Smooth muscle cell (in vitro differentiated cells): Measurements from ENCODE around the gene MUC5B. TPM values are rescaled to one million over a fixed set of nuclear protein-coding genes. Genes with fewer than 3 reads are reported as not detected.
A peak's percentile ranks its signal among the peaks of the same experiment; 100 is the strongest.

Experiments
- DNase-seq: peaks from one replicate; lab custom pipeline; 2025; ENCODE audit not compliant: unreplicated experiment; lab: John Stamatoyannopoulos, UW
- H2AFZ ChIP-seq: fragments of 200-600 bp; sonication (generic); 2 replicates; pipeline ENCODE4 v1.6.0; 2016; ENCODE audit warnings: antibody characterized with exemption, low read depth, mild to moderate bottlenecking
- H3F3A ChIP-seq: fragments of 200-600 bp; sonication (generic); 2 replicates; pipeline ENCODE4 v1.6.0; 2017; ENCODE audit warnings: antibody characterized with exemption, low read depth
- H3K27ac ChIP-seq: fragments of 200-600 bp; sonication (generic); 2 replicates; pipeline ENCODE4 v1.5.1; 2016; ENCODE audit warnings: low read depth, mild to moderate bottlenecking
- H3K27me3 ChIP-seq: fragments of 200-600 bp; sonication (generic); 2 replicates; pipeline ENCODE4 v1.6.1; 2016; ENCODE audit warnings: low read depth, mild to moderate bottlenecking
- H3K36me3 ChIP-seq: fragments of 200-600 bp; sonication (generic); 2 replicates; pipeline ENCODE4 v1.5.1; 2016; ENCODE audit warnings: low read depth
- H3K4me1 ChIP-seq: fragments of 200-600 bp; sonication (generic); 2 replicates; pipeline ENCODE4 v1.5.1; 2016; ENCODE audit warnings: low read depth
- H3K4me2 ChIP-seq: fragments of 200-600 bp; sonication (generic); 2 replicates; pipeline ENCODE4 v1.6.0; 2016; ENCODE audit warnings: mild to moderate bottlenecking
- H3K4me3 ChIP-seq: fragments of 200-600 bp; sonication (generic); 2 replicates; pipeline ENCODE4 v1.5.1; 2016; ENCODE audit warnings: mild to moderate bottlenecking
- H3K79me2 ChIP-seq: fragments of 200-600 bp; sonication (generic); 2 replicates; pipeline ENCODE4 v1.6.0; 2016; ENCODE audit warnings: low read depth, mild to moderate bottlenecking
- H3K9ac ChIP-seq: fragments of 200-600 bp; sonication (generic); 2 replicates; pipeline ENCODE4 v1.6.0; 2016; ENCODE audit warnings: low read depth
- H3K9me3 ChIP-seq: fragments of 200-600 bp; sonication (generic); replicated peaks from 2 replicates; pipeline ENCODE4 v1.5.1; 2016; ENCODE audit warnings: low read depth
- H4K20me1 ChIP-seq: fragments of 200-600 bp; sonication (generic); 2 replicates; pipeline ENCODE4 v1.6.0; 2016; ENCODE audit warnings: low read depth
- WGBS: methylation state at CpG from one replicate; pipeline ENCODE4 v1.1.7; 2016; ENCODE audit warnings: low lambda C conversion rate; 5-methylcytosine and 5-hydroxymethylcytosine counted together
- microRNA-seq: library from miRNA; unstranded; fragments of <30 nt; microRNA quantifications from one replicate; pipeline ENCODE4, GENCODE V29; 2016; ENCODE audit warnings: borderline number of aligned reads
- polyA plus RNA-seq: library from polyadenylated mRNA; unstranded; fragments of >200 nt; fragmentation: Nextera tagmentation; extraction: Ambion mirVana; gene quantifications from 2 replicates; pipeline ENCODE4 v1.2.1, GENCODE V29; 2016
- small RNA-seq: library from RNA; depleted of rRNA; stranded (forward); fragments of <200 nt; gene quantifications from one replicate; pipeline ENCODE3, GENCODE V24; 2014
- total RNA-seq: library from RNA; depleted of rRNA; stranded (reverse); fragments of >200 nt; gene quantifications from 2 replicates; pipeline ENCODE4 v1.2.3, GENCODE V29; 2014
- TF ChIP-seq, protein P1 (sequence below): fragments of 200-600 bp; sonication (generic); IDR thresholded peaks from 2 replicates; pipeline ENCODE4 v1.5.1; 2017; ENCODE audit warnings: borderline replicate concordance, mild to moderate bottlenecking, antibody characterized with exemption; ENCODE audit not compliant: insufficient read depth, poor library complexity, severe bottlenecking

The MUC5B gene
- total and polyA plus RNA-seq, 2 experiments from 2014 or later, result not detected

DNA sequence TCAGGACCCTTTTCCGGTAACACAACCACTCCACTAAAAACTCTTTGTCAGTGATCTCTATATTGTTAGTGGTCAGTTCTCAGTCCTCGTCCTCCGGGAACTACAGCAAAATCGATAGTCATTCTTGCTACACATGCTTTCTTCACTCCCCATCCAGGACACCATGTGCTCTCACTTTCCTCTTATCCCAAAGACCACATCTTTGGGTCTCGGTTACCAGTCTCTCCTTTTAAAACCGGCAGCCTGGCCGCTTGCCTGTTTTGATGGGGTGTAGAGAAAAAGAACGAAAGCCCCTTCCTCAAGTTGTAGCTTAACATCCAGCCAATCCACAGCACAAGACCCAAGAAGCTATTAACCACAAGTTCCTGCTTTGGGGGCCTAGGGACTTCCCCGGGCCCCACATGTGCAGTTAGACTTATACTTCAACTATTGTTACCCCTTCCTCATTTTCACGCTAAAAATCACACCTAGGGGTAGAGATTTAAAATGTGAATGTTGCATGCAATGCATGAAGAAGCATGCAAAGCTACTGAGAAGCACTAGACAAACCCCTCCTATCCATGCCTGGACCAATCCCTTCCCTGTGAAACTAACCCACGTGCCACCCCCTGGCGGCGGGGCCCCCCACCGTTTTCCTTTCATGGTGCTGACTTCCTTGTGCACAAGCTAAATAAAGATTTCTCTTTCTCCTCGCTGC is 88.1 kb downstream of the MUC5B start:
- no peaks in the 10 kb centered on the region for H3F3A ChIP-seq
- H3K27ac ChIP-seq, result no peak overlapping the region
- TF ChIP-seq, protein P1, sequence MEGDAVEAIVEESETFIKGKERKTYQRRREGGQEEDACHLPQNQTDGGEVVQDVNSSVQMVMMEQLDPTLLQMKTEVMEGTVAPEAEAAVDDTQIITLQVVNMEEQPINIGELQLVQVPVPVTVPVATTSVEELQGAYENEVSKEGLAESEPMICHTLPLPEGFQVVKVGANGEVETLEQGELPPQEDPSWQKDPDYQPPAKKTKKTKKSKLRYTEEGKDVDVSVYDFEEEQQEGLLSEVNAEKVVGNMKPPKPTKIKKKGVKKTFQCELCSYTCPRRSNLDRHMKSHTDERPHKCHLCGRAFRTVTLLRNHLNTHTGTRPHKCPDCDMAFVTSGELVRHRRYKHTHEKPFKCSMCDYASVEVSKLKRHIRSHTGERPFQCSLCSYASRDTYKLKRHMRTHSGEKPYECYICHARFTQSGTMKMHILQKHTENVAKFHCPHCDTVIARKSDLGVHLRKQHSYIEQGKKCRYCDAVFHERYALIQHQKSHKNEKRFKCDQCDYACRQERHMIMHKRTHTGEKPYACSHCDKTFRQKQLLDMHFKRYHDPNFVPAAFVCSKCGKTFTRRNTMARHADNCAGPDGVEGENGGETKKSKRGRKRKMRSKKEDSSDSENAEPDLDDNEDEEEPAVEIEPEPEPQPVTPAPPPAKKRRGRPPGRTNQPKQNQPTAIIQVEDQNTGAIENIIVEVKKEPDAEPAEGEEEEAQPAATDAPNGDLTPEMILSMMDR, result no peak
- no peak overlapping the region for H2AFZ ChIP-seq
- no peak overlapping the region for H3K4me3 ChIP-seq
- H4K20me1 ChIP-seq, result peaks cover 30% of the 10 kb centered on the region
- DNase-seq, result no peak
- peaks cover 4% of the 10 kb centered on the region for H3K4me1 ChIP-seq
- 92% methylated on average over 15 of the region's 15 CpGs for WGBS
- H3K36me3 ChIP-seq, result no peaks in the 10 kb centered on the region
- H3K9ac ChIP-seq, result no peak overlapping the region
- H3K27me3 ChIP-seq, result no peaks in the 10 kb centered on the region
- H3K9me3 ChIP-seq, result no peaks in the 10 kb centered on the region
- peaks cover 35% of the 10 kb centered on the region for H3K79me2 ChIP-seq
- H3K4me2 ChIP-seq, result peak overlapping the region; percentile 87

Small RNA genes lying within 50 kb of the gene (microRNA-seq; reads per million reads assigned to microRNA genes)
- not detected for gene MIR6744

Small RNA genes lying within 50 kb of the gene (small RNA-seq; reads per million reads assigned to genes)
- gene MIR6744, result not detected

Other genes starting within 250 kb of the MUC5B start
- gene MUC6, start 186.3 kb upstream of the MUC5B start, total RNA-seq, result not detected in 2 replicates
- 0.39 TPM in 1 of 2 replicates, not detected in the other for gene MUC6, start 186.3 kb upstream of the MUC5B start, polyA plus RNA-seq
- not detected in 2 replicates for gene MUC2, start 148.2 kb upstream of the MUC5B start, total RNA-seq
- gene MUC2, start 148.2 kb upstream of the MUC5B start, polyA plus RNA-seq, result 0.05 TPM in 1 of 2 replicates, not detected in the other
- not detected in 2 replicates for gene MUC5AC, start 65.1 kb upstream of the MUC5B start, total RNA-seq
- not detected in 2 replicates for gene MUC5AC, start 65.1 kb upstream of the MUC5B start, polyA plus RNA-seq
- 13.3 and 20.3 TPM in 2 replicates for gene TOLLIP, start 86.6 kb downstream of the MUC5B start, total RNA-seq
- 60.0 and 63.0 TPM in 2 replicates for gene TOLLIP, start 86.6 kb downstream of the MUC5B start, polyA plus RNA-seq
- 0.27 and 5.2 TPM in 2 replicates for gene BRSK2, start 166.9 kb downstream of the MUC5B start, total RNA-seq
- gene BRSK2, start 166.9 kb downstream of the MUC5B start, polyA plus RNA-seq, result 1.5 and 2.3 TPM in 2 replicates